Mesothelial cell of epicardium (in vitro differentiated cells): ENCODE data around the gene RBMS3. TPM values are rescaled to one million over a fixed set of nuclear protein-coding genes. Genes with fewer than 3 reads are reported as not detected.

ENCODE experiments used
- DNase-seq, 2 experiments: peaks; one replicate each; pipeline ENCODE4 v3.0.0; 2021; ENCODE audit warnings: low spot score in 2 of 2; ENCODE audit not compliant: unreplicated experiment in 2 of 2
- H3K27ac Mint-ChIP-seq: 2 replicates; pipeline ENCODE4 v1.8.0; 2021; ENCODE audit warnings: mixed read lengths
- H3K27me3 Mint-ChIP-seq: 2 replicates; pipeline ENCODE4 v1.8.0; 2021; ENCODE audit warnings: low read depth, mixed read lengths
- H3K36me3 Mint-ChIP-seq: 2 replicates; pipeline ENCODE4 v1.8.0; 2021; ENCODE audit warnings: mixed read lengths
- H3K4me1 Mint-ChIP-seq: 2 replicates; pipeline ENCODE4 v1.8.0; 2021; ENCODE audit warnings: mixed read lengths
- H3K4me3 Mint-ChIP-seq: 2 replicates; pipeline ENCODE4 v1.8.0; 2021; ENCODE audit warnings: mild to moderate bottlenecking, moderate library complexity, mixed read lengths
- H3K9me3 Mint-ChIP-seq: 2 replicates; pipeline ENCODE4 v1.8.0; 2021; ENCODE audit warnings: mixed read lengths
- total RNA-seq: library from RNA; stranded (reverse); gene quantifications from 3 replicates; pipeline ENCODE4 v1.2.1, GENCODE V29; 2021
- TF ChIP-seq, protein P1 (sequence below): fragments of 200-600 bp; sonication (generic); IDR thresholded peaks from one replicate; pipeline ENCODE4 v1.5.0; 2021; ENCODE audit warnings: antibody characterized with exemption; ENCODE audit not compliant: unreplicated experiment

RBMS3 gene
- total RNA-seq, 1 donor from 2014 or later: 42.5 TPM

DNA sequence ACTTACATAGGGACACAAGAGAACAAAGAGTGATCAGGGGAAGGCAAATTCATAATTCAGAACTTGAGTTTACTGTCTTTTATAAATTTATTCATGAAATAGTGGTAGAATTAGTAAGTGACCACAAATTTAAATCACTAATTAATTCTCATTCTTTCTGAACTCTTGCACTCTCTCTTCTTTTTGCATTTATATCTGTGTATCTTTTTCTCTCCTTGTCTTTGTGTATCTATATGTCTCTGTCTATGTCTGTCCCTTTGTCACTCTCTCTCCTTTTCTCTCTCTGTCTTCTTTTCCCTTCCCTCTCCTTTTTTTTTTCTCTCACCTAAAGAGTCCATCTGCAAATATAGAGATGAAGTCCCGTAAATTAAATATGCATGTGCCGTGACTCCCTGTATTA is 31.5 kb downstream of the RBMS3 start:
- Mint-ChIP-seq H3K4me1 (peaks cover 48% of the 10 kb centered on the region), H3K36me3 (no peaks in the 10 kb centered on the region), H3K27ac (peak overlapping the region; percentile 37), H3K27me3 (no peaks in the 10 kb centered on the region), H3K4me3 (no peak overlapping the region), H3K9me3 (no peaks in the 10 kb centered on the region)
- TF ChIP-seq, protein P1, sequence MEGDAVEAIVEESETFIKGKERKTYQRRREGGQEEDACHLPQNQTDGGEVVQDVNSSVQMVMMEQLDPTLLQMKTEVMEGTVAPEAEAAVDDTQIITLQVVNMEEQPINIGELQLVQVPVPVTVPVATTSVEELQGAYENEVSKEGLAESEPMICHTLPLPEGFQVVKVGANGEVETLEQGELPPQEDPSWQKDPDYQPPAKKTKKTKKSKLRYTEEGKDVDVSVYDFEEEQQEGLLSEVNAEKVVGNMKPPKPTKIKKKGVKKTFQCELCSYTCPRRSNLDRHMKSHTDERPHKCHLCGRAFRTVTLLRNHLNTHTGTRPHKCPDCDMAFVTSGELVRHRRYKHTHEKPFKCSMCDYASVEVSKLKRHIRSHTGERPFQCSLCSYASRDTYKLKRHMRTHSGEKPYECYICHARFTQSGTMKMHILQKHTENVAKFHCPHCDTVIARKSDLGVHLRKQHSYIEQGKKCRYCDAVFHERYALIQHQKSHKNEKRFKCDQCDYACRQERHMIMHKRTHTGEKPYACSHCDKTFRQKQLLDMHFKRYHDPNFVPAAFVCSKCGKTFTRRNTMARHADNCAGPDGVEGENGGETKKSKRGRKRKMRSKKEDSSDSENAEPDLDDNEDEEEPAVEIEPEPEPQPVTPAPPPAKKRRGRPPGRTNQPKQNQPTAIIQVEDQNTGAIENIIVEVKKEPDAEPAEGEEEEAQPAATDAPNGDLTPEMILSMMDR: no peak
- no peak for DNase-seq

DNA sequence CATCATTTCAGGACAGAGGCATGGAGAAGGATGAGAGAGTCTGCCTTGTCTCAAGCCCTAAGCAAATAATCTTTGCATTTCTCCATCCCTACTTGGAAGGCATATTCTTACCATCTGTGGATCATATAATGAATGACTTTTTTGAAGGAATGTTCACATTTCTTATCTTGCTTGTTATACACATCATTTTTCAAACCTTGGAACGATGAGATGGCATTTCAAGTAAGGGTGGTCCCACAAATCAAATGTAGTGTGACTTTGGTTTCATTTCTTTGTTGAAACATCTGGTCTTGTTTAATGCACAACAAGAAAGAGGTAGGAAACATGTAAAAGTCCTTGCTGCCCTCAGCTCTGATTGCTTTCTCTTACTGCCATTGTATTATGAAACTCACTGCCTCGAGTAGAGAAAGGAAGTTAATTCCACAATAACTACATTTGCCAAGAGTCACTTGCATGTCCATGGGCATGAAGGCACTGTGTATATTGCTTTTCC is 32.1 kb downstream of the RBMS3 start:
- TF ChIP-seq, protein P1: no peak
- H3K9me3 Mint-ChIP-seq: no peaks in the 10 kb centered on the region
- peak overlapping the region; percentile 68 for H3K27ac Mint-ChIP-seq
- H3K4me3 Mint-ChIP-seq: no peak overlapping the region
- H3K36me3 Mint-ChIP-seq: no peaks in the 10 kb centered on the region
- peaks cover 53% of the 10 kb centered on the region for H3K4me1 Mint-ChIP-seq
- DNase-seq: no peak
- no peaks in the 10 kb centered on the region for H3K27me3 Mint-ChIP-seq

DNA sequence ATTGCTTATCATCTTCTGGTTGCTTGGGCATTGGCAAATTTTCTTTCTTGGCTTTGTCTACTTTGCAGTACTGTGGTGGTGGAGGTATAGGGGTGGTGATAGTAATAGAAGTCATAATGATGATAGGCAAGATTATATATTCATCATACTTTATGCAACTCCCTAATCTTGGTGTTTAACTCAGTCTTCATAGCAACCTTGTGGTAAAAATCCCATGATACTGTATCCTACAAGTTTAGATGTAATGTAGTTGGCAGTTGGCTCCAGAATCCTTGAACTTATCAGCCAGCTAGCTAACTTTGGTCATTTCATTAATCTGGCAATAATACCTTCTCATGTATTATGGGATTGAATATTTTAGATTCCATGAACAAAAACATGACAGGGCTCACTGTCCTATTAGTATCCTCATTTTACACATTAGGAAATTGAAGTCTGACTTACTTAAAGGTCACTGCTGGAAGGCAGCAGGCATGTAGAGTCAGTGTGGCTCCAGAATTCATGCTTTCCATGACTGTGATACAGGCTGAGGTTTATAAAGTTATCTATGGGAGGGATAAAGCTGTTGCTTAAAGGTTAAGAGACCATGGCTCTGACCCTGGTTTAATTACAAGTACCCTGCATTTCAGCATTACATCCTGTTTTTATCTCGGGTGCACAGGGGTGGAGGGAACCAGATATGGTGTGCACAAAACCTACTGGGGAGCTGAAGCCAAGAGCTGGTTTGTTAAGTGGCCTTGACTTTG is 33.3 kb downstream of the RBMS3 start:
- H3K4me1 Mint-ChIP-seq: peaks cover 64% of the 10 kb centered on the region
- no peaks in the 10 kb centered on the region for H3K36me3 Mint-ChIP-seq
- peak overlapping the region; percentile 14 for H3K27ac Mint-ChIP-seq
- TF ChIP-seq, protein P1: no peak
- no peak overlapping the region for H3K4me3 Mint-ChIP-seq
- DNase-seq: no peak
- no peaks in the 10 kb centered on the region for H3K27me3 Mint-ChIP-seq
- no peaks in the 10 kb centered on the region for H3K9me3 Mint-ChIP-seq

DNA sequence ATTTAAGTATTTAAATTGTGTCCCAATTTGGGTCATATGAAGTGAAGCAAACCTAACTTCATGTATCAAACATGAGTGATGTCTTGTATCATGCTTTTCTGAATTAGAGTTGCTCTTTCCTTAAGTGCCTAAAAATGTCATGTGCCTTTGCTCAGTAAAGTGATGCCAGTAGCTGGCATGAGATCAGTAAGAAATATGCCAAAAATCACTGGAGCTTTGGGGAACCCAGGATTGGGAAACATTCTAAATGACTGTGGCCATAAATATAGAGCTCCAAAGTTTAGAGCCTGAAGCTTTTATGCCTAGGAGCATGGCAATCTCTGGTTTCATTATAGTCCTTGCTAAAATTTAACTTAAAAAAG is 33.8 kb downstream of the RBMS3 start:
- DNase-seq: no peak
- TF ChIP-seq, protein P1: no peak
- H3K36me3 Mint-ChIP-seq: no peaks in the 10 kb centered on the region
- no peak overlapping the region for H3K4me3 Mint-ChIP-seq
- H3K27me3 Mint-ChIP-seq: no peaks in the 10 kb centered on the region
- no peaks in the 10 kb centered on the region for H3K9me3 Mint-ChIP-seq
- H3K27ac Mint-ChIP-seq: no peak overlapping the region
- peaks cover 62% of the 10 kb centered on the region for H3K4me1 Mint-ChIP-seq

DNA sequence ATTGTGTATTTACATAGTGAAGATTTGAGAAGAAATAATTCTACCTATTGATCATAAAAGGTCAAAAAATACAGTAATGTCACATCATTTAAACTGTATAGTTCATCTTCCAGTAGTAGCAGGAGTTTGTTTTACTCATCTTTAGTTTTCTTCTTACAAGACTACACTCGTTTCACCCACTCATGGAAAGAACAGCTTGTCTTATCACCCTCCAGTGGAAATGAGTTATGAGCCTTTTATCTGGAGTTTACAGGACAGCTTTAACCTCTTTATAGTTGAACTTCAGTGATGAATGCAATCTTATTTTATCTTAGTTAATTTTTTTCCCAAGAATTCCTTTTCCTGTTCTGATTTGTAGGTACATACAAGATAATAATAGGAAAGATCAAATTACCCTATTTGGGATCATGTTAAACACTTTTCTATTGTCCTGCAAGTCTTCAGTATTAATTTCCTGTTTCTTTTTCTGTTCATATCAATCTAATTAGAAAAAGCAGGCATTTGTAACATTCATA is 36.8 kb downstream of the RBMS3 start:
- no peaks in the 10 kb centered on the region for H3K27me3 Mint-ChIP-seq
- no peak for DNase-seq
- no peaks in the 10 kb centered on the region for H3K9me3 Mint-ChIP-seq
- TF ChIP-seq, protein P1: no peak
- no peak overlapping the region for H3K4me3 Mint-ChIP-seq
- H3K4me1 Mint-ChIP-seq: peaks cover 53% of the 10 kb centered on the region
- H3K36me3 Mint-ChIP-seq: no peaks in the 10 kb centered on the region
- H3K27ac Mint-ChIP-seq: no peak overlapping the region
